GM19351 (cell line): Measurements from ENCODE around the gene PTRH1.

ENCODE experiments used
- ATAC-seq: cut with Tn5 transposase; IDR thresholded peaks from one replicate; pipeline ENCODE4 v1.9.1; 2021; ENCODE audit warnings: mild to moderate bottlenecking, moderate library complexity; ENCODE audit not compliant: unreplicated experiment

The PTRH1 gene

GRCh38 chr9:127721391-127721821 lies 5.9 kb upstream of the PTRH1 start:
- ATAC-seq: no peak

DNA sequence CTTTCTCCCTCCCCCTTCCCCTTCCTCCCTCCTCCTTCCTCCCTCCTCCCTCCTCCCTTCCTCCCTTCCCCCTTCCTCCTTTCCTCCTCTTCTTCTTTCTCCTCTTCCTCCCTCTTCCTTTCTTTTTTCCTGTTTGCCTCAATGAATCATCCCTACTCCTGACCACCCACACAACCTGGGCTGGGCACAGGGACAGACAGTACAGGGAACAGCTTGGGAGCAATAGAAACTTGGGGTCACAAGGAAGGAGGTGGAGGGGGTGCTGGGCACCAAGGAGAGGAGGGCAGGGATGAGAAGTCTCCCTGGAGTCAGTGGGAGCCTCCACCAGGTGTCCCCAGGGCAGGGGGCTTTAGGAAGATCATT lies 5.4 kb upstream of the PTRH1 start:
- no peak for ATAC-seq

DNA sequence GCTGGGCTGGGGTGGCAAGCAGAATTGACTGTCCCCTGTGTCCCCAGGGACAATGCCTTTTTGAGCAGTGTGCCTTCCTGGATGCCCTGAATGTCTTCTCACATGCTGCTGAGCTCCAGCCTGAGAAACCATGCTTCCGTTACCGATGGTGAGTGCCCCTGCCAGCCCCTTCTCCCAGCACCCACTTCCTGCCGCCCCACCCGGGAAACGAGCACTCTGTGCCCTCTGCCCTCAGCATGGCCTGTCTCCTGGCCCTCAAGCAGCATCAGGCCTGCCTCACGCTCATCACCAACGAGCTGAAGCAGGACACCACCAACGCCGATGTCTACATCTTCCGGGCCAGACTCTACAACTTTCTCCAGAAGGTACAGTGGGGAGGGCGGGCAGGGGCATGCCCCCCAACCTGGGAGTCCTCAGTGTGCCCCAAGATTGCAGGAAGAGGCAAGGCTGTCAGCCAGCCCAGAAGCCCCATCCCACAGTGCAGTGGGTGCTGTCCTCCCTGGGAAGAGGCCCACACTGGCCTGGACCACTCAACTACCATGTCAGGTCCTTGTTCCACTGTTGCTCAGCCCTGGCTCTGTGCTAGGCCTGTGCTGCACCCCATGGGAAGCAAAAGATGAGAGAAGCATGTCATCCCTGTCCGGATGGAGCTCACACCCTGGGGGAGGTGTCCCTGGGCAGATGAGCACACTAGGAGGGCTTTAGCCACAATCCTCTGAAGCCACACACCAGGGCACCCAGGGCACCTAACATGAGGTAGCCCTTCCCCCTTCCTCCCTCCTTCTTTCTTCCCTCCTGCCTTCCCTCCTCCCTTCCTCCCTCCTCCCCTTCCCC lies 4.8 kb upstream of the PTRH1 start:
- no peak for ATAC-seq

GRCh38 chr9:127717766-127718165 lies 2.3 kb upstream of the PTRH1 start:
- no peak for ATAC-seq

DNA sequence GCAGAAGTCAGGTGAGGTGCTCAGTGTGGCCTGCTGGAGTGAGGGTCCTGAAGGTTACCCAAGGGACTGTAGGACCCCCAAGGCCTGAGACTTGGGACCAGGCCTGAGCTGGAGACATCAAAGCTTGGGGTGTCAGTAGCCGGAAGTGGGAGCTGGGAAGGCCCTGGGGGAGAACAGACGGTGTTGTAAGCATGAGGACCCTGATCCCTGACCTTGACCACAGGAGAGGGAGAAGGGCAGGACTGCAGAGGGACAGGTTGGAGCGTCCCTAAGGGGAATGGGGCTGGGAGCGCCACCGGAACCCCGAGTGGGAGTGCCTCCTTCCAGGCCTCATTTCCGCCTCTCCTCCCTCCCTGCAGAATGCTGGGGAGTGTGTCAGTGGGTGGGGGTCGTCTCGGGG lies 949 bp upstream of the PTRH1 start:
- ATAC-seq: no peak

DNA sequence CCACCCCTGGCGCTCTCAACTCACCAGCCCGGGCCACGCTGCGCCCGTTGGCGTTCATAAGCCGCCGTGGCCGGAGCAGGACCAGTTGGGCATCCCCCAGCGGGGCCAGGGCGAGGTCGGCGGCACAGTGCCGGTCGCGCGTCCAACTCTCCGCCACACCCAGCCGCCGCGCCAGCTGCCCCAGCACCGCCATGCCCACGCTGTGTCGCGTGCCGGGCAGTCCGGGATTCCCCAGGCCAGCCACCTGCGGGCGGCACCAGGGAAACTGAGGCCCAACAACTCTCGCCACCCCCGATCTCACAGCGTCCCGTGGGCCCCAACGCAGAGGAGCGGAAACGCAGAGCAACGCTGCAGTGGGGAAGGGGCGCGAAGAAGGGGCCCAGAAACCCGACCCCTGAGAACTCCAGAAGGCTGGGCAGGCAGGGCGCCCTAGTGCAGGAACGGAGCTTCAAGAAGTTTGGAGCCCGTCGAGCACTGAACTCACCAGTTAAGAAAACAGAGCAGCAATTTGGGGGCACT lies 453 bp downstream of the PTRH1 start:
- peak; percentile 8 for ATAC-seq

DNA sequence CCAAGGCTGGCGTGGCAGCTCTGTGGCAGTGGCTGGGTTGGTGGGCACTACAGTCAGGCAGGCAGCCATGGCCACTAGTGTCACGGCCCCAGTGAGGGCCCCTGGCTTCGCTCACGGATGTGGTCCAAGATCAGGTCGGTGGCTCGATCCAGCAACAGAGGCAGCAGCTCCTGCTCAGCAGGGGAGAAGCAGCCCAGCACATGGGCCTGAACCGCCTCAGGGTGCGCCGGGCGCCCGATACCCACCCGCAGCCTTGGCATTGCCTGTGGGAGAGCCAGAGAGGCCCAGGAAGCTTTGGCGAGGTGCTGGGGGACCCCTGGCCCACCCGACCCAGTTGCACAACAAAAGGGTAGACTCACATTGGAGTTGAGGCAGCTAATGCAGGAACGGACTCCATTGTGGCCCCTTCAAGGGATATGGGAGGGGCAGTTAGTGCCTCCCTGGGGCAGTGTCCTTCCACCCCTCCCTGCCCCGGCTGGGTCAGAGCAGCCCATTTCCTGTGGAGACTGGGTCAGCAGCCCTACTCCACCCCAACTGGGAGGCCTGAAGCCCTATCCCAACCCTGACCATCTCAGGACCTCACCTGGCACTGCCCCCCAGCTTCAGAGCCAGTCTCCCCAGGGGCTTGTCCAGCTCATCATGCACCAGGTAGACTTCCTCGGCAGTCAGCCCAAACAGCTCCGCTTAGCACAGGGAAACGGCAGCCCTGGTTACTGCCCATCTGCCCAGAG lies 1.3 kb downstream of the PTRH1 start:
- ATAC-seq: no peak

GRCh38 chr9:127712867-127713266 lies 2.6 kb downstream of the PTRH1 start:
- ATAC-seq: no peak

GRCh38 chr9:127712371-127712770 lies 3.1 kb downstream of the PTRH1 start:
- no peak for ATAC-seq

DNA sequence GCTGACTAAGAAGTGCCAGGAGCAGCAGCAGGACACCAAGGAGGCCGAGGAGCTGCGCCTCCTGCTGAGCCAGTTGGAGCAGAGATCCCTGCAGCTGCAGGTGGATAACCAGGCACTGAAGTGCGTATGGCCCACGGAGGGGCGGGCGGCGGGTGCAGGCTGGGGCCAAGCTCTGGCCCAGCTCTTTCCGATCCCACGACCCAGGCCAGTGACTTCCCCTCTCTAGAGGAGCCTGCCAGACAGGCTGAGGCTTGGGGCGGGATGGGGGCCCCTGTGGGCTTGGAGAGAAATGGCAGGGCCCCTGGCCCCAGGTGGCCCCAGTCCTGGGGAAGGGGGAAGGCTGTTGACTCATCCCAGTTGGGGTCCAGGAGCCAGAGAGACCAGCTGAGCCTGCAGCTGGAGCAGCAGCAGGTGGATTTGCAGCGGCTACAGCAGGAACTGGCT lies 3.6 kb downstream of the PTRH1 start:
- no peak for ATAC-seq

GRCh38 chr9:127711226-127711701 lies 4.2 kb downstream of the PTRH1 start:
- no peak for ATAC-seq

DNA sequence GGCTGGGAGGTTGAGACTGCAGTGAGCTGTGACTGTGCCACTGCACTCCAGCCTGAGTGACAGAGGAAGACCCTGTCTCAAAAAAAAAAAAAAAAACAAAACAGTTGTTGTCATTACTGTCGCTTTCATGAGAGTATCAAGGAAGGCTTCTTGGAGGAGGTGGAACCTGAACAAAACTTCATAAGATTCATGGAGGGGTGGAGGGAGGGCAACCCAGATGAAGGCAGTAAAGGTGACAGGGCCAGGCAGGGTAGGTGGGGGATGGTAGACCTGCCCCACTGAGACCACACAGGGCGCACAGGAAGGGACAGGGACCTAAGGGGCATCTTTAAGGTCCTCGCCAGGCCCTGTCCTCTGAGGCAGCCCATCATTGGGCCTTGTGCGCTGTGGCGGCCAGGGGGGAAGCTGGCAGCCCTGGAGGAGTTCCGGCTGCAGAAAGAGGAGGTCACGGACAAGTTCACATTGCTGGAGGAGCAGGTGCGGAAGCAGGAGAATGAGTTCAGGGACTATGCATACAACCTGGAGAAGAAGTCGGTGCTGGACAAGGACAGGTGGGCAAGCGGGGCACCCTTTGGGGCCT lies 5.2 kb downstream of the PTRH1 start:
- no peak for ATAC-seq

- ATAC-seq: no peak
Observed at GRCh38 chr9:127708952-127709587, 6.4 kb downstream of the PTRH1 start.

DNA sequence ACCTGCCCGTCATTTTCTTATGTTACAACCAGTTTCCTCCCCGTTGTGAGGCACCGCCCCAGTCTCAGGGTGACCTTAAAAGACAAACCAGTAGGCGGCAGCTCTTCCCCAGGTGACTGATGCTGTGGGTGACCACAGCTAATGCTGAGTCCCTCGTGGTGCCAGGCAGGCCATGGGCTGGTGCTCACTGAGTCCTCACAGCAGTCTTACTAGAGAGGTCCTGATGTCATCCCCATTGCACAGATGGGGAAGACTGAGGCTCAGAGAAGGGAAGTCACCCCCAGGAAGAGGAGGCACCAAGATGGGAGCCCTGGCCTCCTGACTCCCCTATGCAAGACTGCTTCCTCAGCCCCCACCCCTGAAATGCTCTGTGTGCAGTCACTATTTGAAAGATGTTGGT lies 7.7 kb downstream of the PTRH1 start:
- ATAC-seq: no peak

DNA sequence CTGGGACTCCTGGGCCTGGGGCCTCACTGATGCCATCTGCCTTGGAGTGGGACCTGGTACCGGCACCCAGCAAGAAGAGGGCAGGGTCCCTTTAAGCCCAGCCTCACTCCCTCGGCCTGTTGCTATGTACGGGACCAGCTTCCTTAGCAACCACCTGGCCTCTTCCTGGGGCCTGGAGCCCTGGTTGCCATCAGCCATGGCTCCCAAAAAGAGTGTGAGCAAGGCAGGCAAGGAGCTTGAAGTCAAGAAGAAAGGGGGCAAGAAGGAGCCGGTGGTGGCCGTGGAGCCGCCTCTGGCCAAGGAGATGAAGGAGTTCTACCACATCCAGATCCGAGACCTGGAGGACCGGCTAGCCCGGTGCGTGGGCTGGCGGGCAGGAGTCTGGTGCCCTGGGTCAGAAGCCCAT lies 8.6 kb downstream of the PTRH1 start, which contains the start of gene CFAP157:
CFAP157 (plus strand) TSS at position 153 of the 406 bp plus-strand sequence; CDS start at position 197, 44 bp downstream.
- no peak for ATAC-seq

- no peak for ATAC-seq
Observed at GRCh38 chr9:127705577-127706379, 9.7 kb downstream of the PTRH1 start.

GRCh38 chr9:127703289-127703946 lies 12.0 kb downstream of the PTRH1 start:
- ATAC-seq: no peak

DNA sequence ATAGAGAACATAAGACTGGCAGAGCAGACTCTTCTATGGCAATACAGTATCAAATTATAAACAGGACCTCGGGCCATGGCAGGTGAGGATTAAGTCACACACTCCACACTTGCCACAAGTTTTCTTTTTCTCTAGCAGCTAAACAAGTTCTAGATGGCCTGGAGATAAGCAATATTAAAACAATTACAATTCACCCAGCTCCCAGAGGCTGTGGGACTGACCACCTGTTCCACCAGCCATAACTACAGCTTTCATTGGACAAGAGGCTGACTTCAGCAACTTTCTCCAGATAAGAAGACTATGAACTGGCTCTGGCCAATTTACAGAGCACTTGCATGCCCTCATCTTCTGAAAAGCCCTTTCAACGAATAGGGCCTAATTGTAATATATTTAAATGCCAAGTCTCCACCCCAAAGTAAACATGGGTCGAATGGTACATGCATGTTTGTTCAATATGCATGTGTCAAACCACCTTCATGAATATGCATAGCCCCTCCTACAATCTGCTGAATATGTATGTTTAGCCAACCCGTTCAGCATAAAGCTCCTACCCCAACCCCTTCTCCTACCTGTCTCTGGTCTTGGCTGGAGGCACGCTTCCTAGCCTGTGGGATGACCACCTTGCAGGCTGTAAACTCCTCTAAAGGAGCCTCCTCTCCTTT lies 14.7 kb downstream of the PTRH1 start:
- ATAC-seq: no peak

DNA sequence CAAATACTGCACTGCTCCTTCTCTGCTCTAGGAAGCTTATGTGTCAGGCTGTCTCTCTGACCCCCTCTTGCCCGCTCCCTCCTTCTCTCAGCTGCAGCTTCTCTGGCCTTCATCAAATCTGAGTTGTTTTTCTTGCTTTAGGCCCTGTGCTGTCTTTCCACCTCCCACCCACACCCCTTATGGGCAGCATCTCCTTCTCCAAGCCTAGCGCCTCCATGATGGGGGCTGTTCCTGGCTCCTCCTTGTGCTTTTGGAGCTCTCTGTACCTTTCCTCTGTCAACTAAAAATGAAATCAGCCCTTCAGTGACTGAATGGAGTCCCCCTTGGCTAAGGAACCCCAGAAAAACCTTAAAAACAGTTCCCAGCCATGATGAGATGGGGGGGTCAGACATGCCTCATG lies 15.3 kb downstream of the PTRH1 start:
- ATAC-seq: no peak
